Measurements from ENCODE around the gene MAP7D2.
A peak's percentile ranks its signal among the peaks of the same experiment; 100 is the strongest.

Gene MAP7D2

DNA sequence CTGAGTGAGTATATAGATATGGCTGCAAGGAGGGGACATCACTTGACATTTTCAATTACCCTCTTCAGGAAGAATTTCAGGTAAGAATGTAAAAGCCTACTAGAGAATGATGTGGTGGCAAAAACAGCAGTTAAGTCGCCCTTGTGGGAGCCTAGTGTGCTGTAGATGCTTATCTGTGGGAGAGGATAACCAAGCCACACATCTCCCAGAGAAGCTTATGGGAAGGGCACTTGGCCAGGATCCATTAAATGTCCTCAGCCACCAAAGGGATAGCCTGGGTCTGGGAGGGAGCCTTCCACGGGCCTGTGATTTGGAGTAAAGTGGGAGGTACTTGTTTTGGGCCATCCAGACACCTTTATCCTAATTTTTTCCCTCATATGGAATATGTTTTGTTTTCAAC lies 84.5 kb downstream of the MAP7D2 start:
- H3K36me3 ChIP-seq (replicated peaks; ENCODE audit: insufficient read depth, low read length): no peaks in the 10 kb centered on the region
- no peak overlapping the region for H3K4me2 ChIP-seq (ENCODE audit: low read depth, low read length)
- no peaks in the 10 kb centered on the region for H3K9me2 ChIP-seq (replicated peaks; ENCODE audit: insufficient read depth, low read length)
- no peaks in the 10 kb centered on the region for H3K27me3 ChIP-seq (replicated peaks; ENCODE audit: insufficient read depth, low read length)
- TF ChIP-seq, protein P1, sequence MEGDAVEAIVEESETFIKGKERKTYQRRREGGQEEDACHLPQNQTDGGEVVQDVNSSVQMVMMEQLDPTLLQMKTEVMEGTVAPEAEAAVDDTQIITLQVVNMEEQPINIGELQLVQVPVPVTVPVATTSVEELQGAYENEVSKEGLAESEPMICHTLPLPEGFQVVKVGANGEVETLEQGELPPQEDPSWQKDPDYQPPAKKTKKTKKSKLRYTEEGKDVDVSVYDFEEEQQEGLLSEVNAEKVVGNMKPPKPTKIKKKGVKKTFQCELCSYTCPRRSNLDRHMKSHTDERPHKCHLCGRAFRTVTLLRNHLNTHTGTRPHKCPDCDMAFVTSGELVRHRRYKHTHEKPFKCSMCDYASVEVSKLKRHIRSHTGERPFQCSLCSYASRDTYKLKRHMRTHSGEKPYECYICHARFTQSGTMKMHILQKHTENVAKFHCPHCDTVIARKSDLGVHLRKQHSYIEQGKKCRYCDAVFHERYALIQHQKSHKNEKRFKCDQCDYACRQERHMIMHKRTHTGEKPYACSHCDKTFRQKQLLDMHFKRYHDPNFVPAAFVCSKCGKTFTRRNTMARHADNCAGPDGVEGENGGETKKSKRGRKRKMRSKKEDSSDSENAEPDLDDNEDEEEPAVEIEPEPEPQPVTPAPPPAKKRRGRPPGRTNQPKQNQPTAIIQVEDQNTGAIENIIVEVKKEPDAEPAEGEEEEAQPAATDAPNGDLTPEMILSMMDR (IDR thresholded peaks at IDR 0.05; ENCODE audit: low read length): no peak
- TF ChIP-seq EZH2phosphoT487 (IDR thresholded peaks at IDR 0.05; ENCODE audit: low read length): no peak
- no peak for TF ChIP-seq EZH2 (optimal IDR thresholded peaks at IDR 0.05; ENCODE audit: low read depth, low read length)
- H3K4me3 ChIP-seq (ENCODE audit: low read length): no peak overlapping the region
- H3K9ac ChIP-seq (ENCODE audit: low read length): no peak overlapping the region
- no peaks in the 10 kb centered on the region for H3K79me2 ChIP-seq (ENCODE audit: low read length)
- no peak overlapping the region for H3K27ac ChIP-seq (ENCODE audit: low read length)
- H3K9me3 ChIP-seq (replicated peaks; ENCODE audit: insufficient read depth, low read length): no peaks in the 10 kb centered on the region
- H3F3A ChIP-seq (ENCODE audit: insufficient read depth, low read length): no peaks in the 10 kb centered on the region
- no peak for DNase-seq
- H3K4me1 ChIP-seq (ENCODE audit: low read length): peaks cover 18% of the 10 kb centered on the region
- H4K20me1 ChIP-seq (ENCODE audit: insufficient read depth, low read length): no peaks in the 10 kb centered on the region
- no peak overlapping the region for H2AFZ ChIP-seq (ENCODE audit: low read length)

GRCh38 chrX:20029728-20030127 lies 87.0 kb downstream of the MAP7D2 start:
- Histone ChIP-seq H3K36me3 (replicated peaks; ENCODE audit: insufficient read depth, low read length) (no peaks in the 10 kb centered on the region), H3K9me3 (replicated peaks; ENCODE audit: insufficient read depth, low read length) (no peaks in the 10 kb centered on the region), H3K27ac (ENCODE audit: low read length) (peak overlapping the region; percentile 29; the same call in 1 of the 2 replicates), H4K20me1 (ENCODE audit: insufficient read depth, low read length) (no peaks in the 10 kb centered on the region), H3K27me3 (replicated peaks; ENCODE audit: insufficient read depth, low read length) (no peaks in the 10 kb centered on the region), H3K9ac (ENCODE audit: low read length) (no peak overlapping the region), H3K4me2 (ENCODE audit: low read depth, low read length) (peak overlapping the region; percentile 35; the same call in 1 of the 2 replicates), H2AFZ (ENCODE audit: low read length) (no peak overlapping the region), H3F3A (ENCODE audit: insufficient read depth, low read length) (no peaks in the 10 kb centered on the region), H3K4me1 (ENCODE audit: low read length) (peaks cover 18% of the 10 kb centered on the region), H3K79me2 (ENCODE audit: low read length) (no peaks in the 10 kb centered on the region), H3K4me3 (ENCODE audit: low read length) (no peak overlapping the region), H3K9me2 (replicated peaks; ENCODE audit: insufficient read depth, low read length) (no peaks in the 10 kb centered on the region)
- TF ChIP-seq EZH2phosphoT487 (IDR thresholded peaks at IDR 0.05; ENCODE audit: low read length) (no peak), EZH2 (optimal IDR thresholded peaks at IDR 0.05; ENCODE audit: low read depth, low read length) (no peak)
- TF ChIP-seq, protein P1 (IDR thresholded peaks at IDR 0.05; ENCODE audit: low read length): no peak
- peak; percentile 71 for DNase-seq

GRCh38 chrX:20028588-20028987 lies 88.1 kb downstream of the MAP7D2 start:
- H3K27me3 ChIP-seq (replicated peaks; ENCODE audit: insufficient read depth, low read length): no peaks in the 10 kb centered on the region

More at GRCh38 chrX:20028588-20028987, 88.1 kb downstream of the MAP7D2 start:
- Histone ChIP-seq H3K4me3 (ENCODE audit: low read length) (no peak overlapping the region), H3K9me3 (replicated peaks; ENCODE audit: insufficient read depth, low read length) (no peaks in the 10 kb centered on the region), H3K4me2 (ENCODE audit: low read depth, low read length) (no peak overlapping the region), H3K36me3 (replicated peaks; ENCODE audit: insufficient read depth, low read length) (no peaks in the 10 kb centered on the region), H4K20me1 (ENCODE audit: insufficient read depth, low read length) (no peaks in the 10 kb centered on the region), H3K27ac (ENCODE audit: low read length) (no peak overlapping the region), H3K79me2 (ENCODE audit: low read length) (no peaks in the 10 kb centered on the region), H3K4me1 (ENCODE audit: low read length) (peaks cover 18% of the 10 kb centered on the region), H3F3A (ENCODE audit: insufficient read depth, low read length) (no peaks in the 10 kb centered on the region), H3K9me2 (replicated peaks; ENCODE audit: insufficient read depth, low read length) (no peaks in the 10 kb centered on the region), H2AFZ (ENCODE audit: low read length) (no peak overlapping the region), H3K9ac (ENCODE audit: low read length) (no peak overlapping the region)
- TF ChIP-seq EZH2phosphoT487 (IDR thresholded peaks at IDR 0.05; ENCODE audit: low read length) (no peak), EZH2 (optimal IDR thresholded peaks at IDR 0.05; ENCODE audit: low read depth, low read length) (no peak)
- TF ChIP-seq, protein P1 (IDR thresholded peaks at IDR 0.05; ENCODE audit: low read length): no peak
- DNase-seq: no peak

All from MM.1S (cell line).